CD4-positive, alpha-beta memory T cell (primary cell): ENCODE results near the gene FAM227B. TPM values are rescaled to one million over a fixed set of nuclear protein-coding genes. Genes with fewer than 3 reads are reported as not detected.

Source experiments
- CTCF ChIA-PET: fragments of 350-600 bp; sonication (Branson Sonifier 250); formaldehyde crosslinking; loops from one replicate; lab custom pipeline; 2021; ENCODE audit warnings: inconsistent platforms; ENCODE audit not compliant: partially characterized antibody; lab: Charles Lee
- POLR2A ChIA-PET: fragments of 350-600 bp; sonication (Branson Sonifier 250); formaldehyde crosslinking; loops from one replicate; lab custom pipeline; 2021; ENCODE audit not compliant: partially characterized antibody; lab: Charles Lee
- DNase-seq, 5 donors: peaks; one replicate each; pipeline versions ENCODE4 v3.0.0 to v3.0.0-alpha.2; 2020 to 2022; ENCODE audit warnings: mixed read lengths in 1 of 5
- H3K27ac ChIP-seq: one replicate; pipeline ENCODE4 v1.7.0; 2013; ENCODE audit warnings: low read depth, low read length
- H3K27me3 ChIP-seq: 2 replicates; pipeline ENCODE4 v1.7.0; 2013; ENCODE audit warnings: mild to moderate bottlenecking, low read length, moderate library complexity; ENCODE audit not compliant: insufficient read depth
- H3K36me3 ChIP-seq: 2 replicates; pipeline ENCODE4 v1.7.0; 2013; ENCODE audit warnings: mild to moderate bottlenecking, low read length, moderate library complexity; ENCODE audit not compliant: insufficient read depth
- H3K4me1 ChIP-seq: 2 replicates; pipeline ENCODE4 v1.7.0; 2013; ENCODE audit warnings: mild to moderate bottlenecking, low read length, moderate library complexity; ENCODE audit not compliant: insufficient read depth
- H3K4me3 ChIP-seq, 2 donors: one replicate each; pipeline ENCODE4 v1.7.0; 2013; ENCODE audit warnings: low read length in 2 of 2, mild to moderate bottlenecking in 1 of 2
- H3K9me3 ChIP-seq, 2 donors: one replicate each; pipeline ENCODE4 v1.7.0; 2013; ENCODE audit warnings: low read length in 2 of 2, control low read depth in 1 of 2; ENCODE audit not compliant: control insufficient read depth in 1 of 2
- H3K27ac Mint-ChIP-seq, 7 donors: one replicate each; pipeline ENCODE4 v1.8.0; 2020 to 2021; ENCODE audit warnings: mixed read lengths in 7 of 7, mild to moderate bottlenecking in 6 of 7, inconsistent platforms in 3 of 7, moderate library complexity in 3 of 7
- H3K27me3 Mint-ChIP-seq, 2 donors: one replicate each; pipeline ENCODE4 v1.8.0; 2020 to 2021; ENCODE audit warnings: mixed read lengths in 2 of 2
- H3K36me3 Mint-ChIP-seq, 2 donors: one replicate each; pipeline ENCODE4 v1.8.0; 2020 to 2021; ENCODE audit warnings: mixed read lengths in 2 of 2, inconsistent platforms in 1 of 2, mild to moderate bottlenecking in 1 of 2
- H3K4me1 Mint-ChIP-seq, 4 donors: one replicate each; pipeline ENCODE4 v1.8.0; 2020 to 2021; ENCODE audit warnings: mixed read lengths in 4 of 4, mild to moderate bottlenecking in 1 of 4
- H3K4me3 Mint-ChIP-seq, 8 donors: one replicate each; pipeline ENCODE4 v1.8.0; 2020 to 2021; ENCODE audit warnings: mixed read lengths in 8 of 8, mild to moderate bottlenecking in 7 of 8, moderate library complexity in 6 of 8, inconsistent platforms in 3 of 8
- H3K9me3 Mint-ChIP-seq, 8 donors: one replicate each; pipeline ENCODE4 v1.8.0; 2020 to 2021; ENCODE audit warnings: mixed read lengths in 8 of 8, mild to moderate bottlenecking in 5 of 8, inconsistent platforms in 3 of 8, moderate library complexity in 1 of 8
- intact Hi-C: fragments of 100-400 bp; cut with micrococcal nuclease; formaldehyde crosslinking; loops from one replicate; pipeline ENCODE4 v1.15.1; 2023
- polyA plus RNA-seq, 2 donors: library from polyadenylated mRNA; unstranded; fragments of 300-500 nt; fragmentation: Illumina TruSeq; gene quantifications; one replicate each; pipeline ENCODE4 v1.2.3, GENCODE V29; 2021
- total RNA-seq, 2 experiments: library from RNA; stranded (reverse); gene quantifications; one replicate each; pipeline ENCODE4 v1.2.3, GENCODE V29; 2021

The FAM227B gene
- total and polyA plus RNA-seq, 4 experiments from 2014 or later = 11.5 to 18.4 (median 13.2) TPM

DNA sequence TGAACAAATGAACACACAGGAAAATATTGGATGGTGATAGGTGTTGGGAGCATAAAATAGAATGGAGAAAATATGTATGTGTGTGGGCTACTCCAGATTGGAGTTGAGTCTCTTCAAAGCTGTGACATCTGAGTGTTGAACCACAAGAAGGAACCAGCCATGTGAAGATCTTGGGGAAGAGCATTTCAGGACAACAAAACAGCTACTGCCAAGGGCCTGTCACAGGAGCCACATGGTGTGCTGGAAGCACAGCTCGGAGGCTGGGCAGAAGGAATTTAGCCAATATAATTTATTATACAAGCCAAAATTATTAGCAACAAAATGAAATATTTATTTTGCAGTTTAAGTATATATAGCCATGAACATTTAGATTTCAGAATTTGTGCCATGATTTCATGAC, 305.9 kb downstream of the FAM227B start:
- no peak overlapping the region for H3K27ac ChIP-seq
- DNase-seq = no peak
- ChIA-PET POLR2A (no interaction called here), CTCF (no interaction called here)
- no peaks in the 10 kb centered on the region for H3K27me3 ChIP-seq
- Mint-ChIP-seq H3K27ac (no peak overlapping the region), H3K4me1 (peaks cover 0 to 15% (median 5%) of the 10 kb centered on the region in 4 donors), H3K9me3 (peaks cover 0 to 3% (median 0%) of the 10 kb centered on the region in 8 donors), H3K4me3 (no peak overlapping the region), H3K36me3 (peaks cover 60 to 73% of the 10 kb centered on the region in 2 donors), H3K27me3 (no peaks in the 10 kb centered on the region)
- H3K4me3 ChIP-seq = no peak overlapping the region
- intact Hi-C loops = no loop called here
- no peaks in the 10 kb centered on the region for H3K36me3 ChIP-seq
- no peaks in the 10 kb centered on the region for H3K9me3 ChIP-seq
- H3K4me1 ChIP-seq = no peaks in the 10 kb centered on the region

DNA sequence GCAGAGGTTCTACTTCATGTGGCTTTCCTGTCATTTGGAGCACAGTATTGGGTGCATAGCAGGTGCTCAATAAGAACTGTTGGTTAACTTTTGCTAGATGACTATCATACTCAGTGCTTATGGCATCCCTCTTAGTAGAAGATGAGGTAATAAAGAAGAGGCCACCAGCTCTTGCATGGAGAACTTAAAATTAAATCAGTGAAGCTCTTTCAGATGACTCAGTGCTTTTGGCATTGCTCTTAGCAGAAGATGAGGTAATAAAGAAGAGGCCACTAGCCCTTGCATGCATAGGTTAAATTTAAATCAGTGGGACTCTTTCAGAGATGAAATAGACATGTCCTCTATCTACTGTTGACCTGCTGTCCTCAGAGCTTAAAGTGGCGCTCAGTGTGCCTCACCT, 307.0 kb downstream of the FAM227B start:
- Histone ChIP-seq H3K27ac (no peak overlapping the region), H3K9me3 (no peaks in the 10 kb centered on the region), H3K4me3 (no peak overlapping the region), H3K36me3 (peaks cover 3% of the 10 kb centered on the region), H3K4me1 (no peaks in the 10 kb centered on the region), H3K27me3 (no peaks in the 10 kb centered on the region)
- Mint-ChIP-seq H3K4me1 (peaks cover 0 to 15% (median 5%) of the 10 kb centered on the region in 4 donors), H3K27ac (no peak overlapping the region), H3K9me3 (peaks cover 0 to 3% (median 0%) of the 10 kb centered on the region in 8 donors), H3K4me3 (no peak overlapping the region), H3K36me3 (peaks cover 53 to 67% of the 10 kb centered on the region in 2 donors), H3K27me3 (no peaks in the 10 kb centered on the region)
- ChIA-PET POLR2A (no interaction called here), CTCF (no interaction called here)
- intact Hi-C loops = no loop called here
- no peak for DNase-seq

DNA sequence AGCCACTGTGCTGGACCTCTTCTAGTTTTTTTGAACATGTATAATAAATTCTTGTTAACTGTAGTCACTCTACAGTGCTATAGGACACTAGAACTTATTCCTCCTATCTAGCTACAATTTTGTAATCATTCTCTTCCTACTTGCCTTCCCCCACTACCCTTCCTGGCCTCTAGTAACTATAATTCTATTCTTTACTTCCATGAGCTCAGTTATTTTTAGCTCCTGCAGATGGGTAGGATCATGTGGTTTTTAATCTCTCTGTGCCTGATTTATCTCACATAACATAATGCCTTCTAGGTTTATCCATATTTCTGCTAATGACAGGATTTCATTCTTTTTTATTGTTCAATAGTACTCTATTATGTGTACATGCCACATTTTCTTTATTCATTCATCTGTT, 310.7 kb downstream of the FAM227B start:
- peaks cover 63 to 79% of the 10 kb centered on the region in 2 donors for H3K36me3 Mint-ChIP-seq
- H3K36me3 ChIP-seq = peaks cover 8% of the 10 kb centered on the region
- H3K9me3 ChIP-seq = no peaks in the 10 kb centered on the region
- no peak for DNase-seq
- no peak overlapping the region for H3K4me3 Mint-ChIP-seq
- no peak overlapping the region for H3K27ac ChIP-seq
- no peaks in the 10 kb centered on the region for H3K27me3 Mint-ChIP-seq
- ChIA-PET POLR2A (no interaction called here), CTCF (no interaction called here)
- H3K4me1 ChIP-seq = no peaks in the 10 kb centered on the region
- H3K27me3 ChIP-seq = no peaks in the 10 kb centered on the region
- peak overlapping the region in 1 of 7 donors; percentile 19 for H3K27ac Mint-ChIP-seq
- intact Hi-C loops = no loop called here
- no peaks in the 10 kb centered on the region for H3K9me3 Mint-ChIP-seq
- H3K4me1 Mint-ChIP-seq = peaks cover 0 to 15% (median 7%) of the 10 kb centered on the region in 4 donors
- no peak overlapping the region for H3K4me3 ChIP-seq

DNA sequence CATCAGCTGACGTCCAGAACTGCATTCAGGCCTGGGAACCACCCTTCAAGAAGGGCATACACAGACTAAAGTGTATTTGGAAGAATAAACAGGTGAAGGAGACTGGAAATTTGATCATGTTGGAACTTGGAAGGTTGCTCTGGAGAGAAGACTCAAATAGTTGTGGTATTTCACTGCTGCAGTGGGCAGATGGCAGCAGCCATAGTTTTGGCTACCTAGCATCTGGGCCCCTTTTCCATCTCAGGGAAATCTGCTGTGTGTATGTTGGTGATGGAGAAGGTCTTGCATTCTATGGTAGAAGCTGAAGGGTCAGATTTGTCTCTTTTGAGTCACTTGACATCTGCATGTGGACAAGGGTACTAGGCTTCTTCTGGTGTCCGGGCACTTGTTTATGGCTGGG, 311.9 kb downstream of the FAM227B start:
- Histone ChIP-seq H3K4me1 (no peaks in the 10 kb centered on the region), H3K4me3 (no peak overlapping the region), H3K36me3 (peaks cover 8% of the 10 kb centered on the region), H3K9me3 (no peaks in the 10 kb centered on the region), H3K27ac (no peak overlapping the region), H3K27me3 (no peaks in the 10 kb centered on the region)
- Mint-ChIP-seq H3K27me3 (no peaks in the 10 kb centered on the region), H3K9me3 (no peaks in the 10 kb centered on the region), H3K4me3 (no peak overlapping the region), H3K27ac (no peak overlapping the region), H3K4me1 (peaks cover 0 to 13% (median 7%) of the 10 kb centered on the region in 4 donors), H3K36me3 (peaks cover 68 to 80% of the 10 kb centered on the region in 2 donors)
- POLR2A ChIA-PET = no interaction called here
- no peak for DNase-seq
- intact Hi-C loops = no loop called here
- CTCF ChIA-PET = no interaction called here

DNA sequence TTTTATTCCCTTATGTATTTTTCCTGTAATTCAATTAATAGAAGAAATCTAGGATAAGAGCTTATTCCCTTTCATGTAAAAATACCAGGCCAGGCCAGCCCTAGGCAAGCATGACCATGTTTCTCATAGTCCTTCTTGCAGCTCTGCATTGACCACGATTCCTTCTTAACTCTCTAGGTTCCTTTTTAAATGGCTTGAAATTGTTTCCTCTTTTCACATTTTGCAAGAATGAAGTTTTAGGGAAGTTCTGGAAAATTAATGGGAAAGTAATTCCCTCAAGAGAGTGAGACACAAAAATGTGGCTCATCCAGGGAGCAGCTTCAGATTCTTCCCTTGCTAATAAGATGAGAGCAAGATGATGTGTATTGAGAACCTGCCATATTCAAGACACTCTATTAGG, 314.1 kb downstream of the FAM227B start:
- DNase-seq = no peak
- Histone ChIP-seq H3K4me3 (no peak overlapping the region), H3K27ac (no peak overlapping the region), H3K4me1 (no peaks in the 10 kb centered on the region), H3K9me3 (no peaks in the 10 kb centered on the region), H3K27me3 (no peaks in the 10 kb centered on the region), H3K36me3 (peaks cover 8% of the 10 kb centered on the region)
- Mint-ChIP-seq H3K9me3 (peaks cover 0 to 1% (median 0%) of the 10 kb centered on the region in 8 donors), H3K4me1 (peaks cover 0 to 10% (median 5%) of the 10 kb centered on the region in 4 donors), H3K36me3 (peaks cover 63 to 74% of the 10 kb centered on the region in 2 donors), H3K27me3 (no peaks in the 10 kb centered on the region), H3K4me3 (no peak overlapping the region), H3K27ac (no peak overlapping the region)
- POLR2A ChIA-PET = no interaction called here
- CTCF ChIA-PET = interaction anchor here (0.6 kb wide), 1 partner anchor 317 kb away, joined by 3 read pairs; no protein-coding TSS in a partner anchor
- intact Hi-C loops = no loop called here

DNA sequence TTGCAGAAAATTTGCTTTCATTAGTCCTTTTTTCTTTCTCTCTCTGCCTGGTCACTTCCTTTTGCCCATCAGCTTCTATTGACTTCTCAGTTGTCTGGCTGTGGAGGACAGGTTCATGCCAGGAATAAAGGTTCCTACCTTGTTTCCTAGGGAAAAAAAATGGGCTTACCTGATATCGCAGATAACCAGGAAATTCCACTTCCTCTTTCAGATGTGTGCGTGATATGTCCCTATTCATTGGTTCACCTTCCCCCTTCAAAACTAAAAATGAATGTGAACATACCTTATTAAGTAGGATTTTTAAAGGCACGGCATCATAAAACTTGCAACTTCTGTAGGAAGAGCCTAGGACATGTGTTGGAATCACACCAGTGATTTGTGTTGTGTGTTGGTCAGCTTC, 317.6 kb downstream of the FAM227B start:
- peaks cover 63 to 78% of the 10 kb centered on the region in 2 donors for H3K36me3 Mint-ChIP-seq
- no peaks in the 10 kb centered on the region for H3K27me3 Mint-ChIP-seq

DNA sequence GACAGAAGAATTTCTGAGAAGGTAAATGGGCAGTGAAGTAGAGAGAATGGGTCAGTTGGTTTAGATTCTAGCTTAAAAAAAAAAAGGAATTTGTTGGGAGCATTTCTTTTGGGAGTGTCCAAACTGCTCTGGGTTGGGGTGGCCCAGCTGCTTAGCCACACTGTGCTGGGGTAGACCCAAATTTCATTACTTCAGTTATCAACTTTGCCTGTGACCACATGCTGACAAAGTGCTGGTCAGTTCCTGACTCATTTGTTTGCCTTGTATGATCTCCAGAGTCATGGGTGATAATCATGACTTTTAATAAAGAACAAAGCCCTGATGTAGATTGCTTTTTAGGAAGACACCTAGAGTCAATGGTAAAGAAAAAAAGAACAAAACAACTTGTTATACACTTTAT, 319.1 kb downstream of the FAM227B start:
- no peak overlapping the region for H3K27ac ChIP-seq
- no peak for DNase-seq
- H3K9me3 ChIP-seq = no peaks in the 10 kb centered on the region
- no peaks in the 10 kb centered on the region for H3K4me1 ChIP-seq
- ChIA-PET CTCF (interaction anchor here (0.6 kb wide), 1 partner anchor 241 kb away, joined by 3 read pairs; no protein-coding TSS in a partner anchor), POLR2A (no interaction called here)
- no peak overlapping the region for H3K27ac Mint-ChIP-seq
- no peaks in the 10 kb centered on the region for H3K36me3 ChIP-seq
- H3K4me3 ChIP-seq = no peak overlapping the region
- peak overlapping the region in 1 of 8 donors; percentile 17 for H3K4me3 Mint-ChIP-seq
- intact Hi-C loops = no loop called here
- peaks cover 21 to 30% (median 26%) of the 10 kb centered on the region in 4 donors for H3K4me1 Mint-ChIP-seq
- H3K27me3 ChIP-seq = no peaks in the 10 kb centered on the region
- H3K9me3 Mint-ChIP-seq = peaks cover 0 to 3% (median 0%) of the 10 kb centered on the region in 8 donors
- H3K27me3 Mint-ChIP-seq = no peaks in the 10 kb centered on the region
- H3K36me3 Mint-ChIP-seq = peaks cover 64 to 83% of the 10 kb centered on the region in 2 donors

More for the DNA sequence above, 317.6 kb downstream of the FAM227B start:
- intact Hi-C loops = no loop called here
- H3K27ac Mint-ChIP-seq = no peak overlapping the region
- no peak overlapping the region for H3K4me3 Mint-ChIP-seq
- Histone ChIP-seq H3K27me3 (no peaks in the 10 kb centered on the region), H3K4me3 (no peak overlapping the region), H3K9me3 (no peaks in the 10 kb centered on the region), H3K36me3 (no peaks in the 10 kb centered on the region), H3K4me1 (no peaks in the 10 kb centered on the region), H3K27ac (no peak overlapping the region)
- DNase-seq = no peak
- H3K4me1 Mint-ChIP-seq = peaks cover 17 to 19% (median 18%) of the 10 kb centered on the region in 4 donors
- ChIA-PET CTCF (no interaction called here), POLR2A (interaction anchor here (1.0 kb wide), 1 partner anchor 9 kb away, joined by 5 read pairs; no protein-coding TSS in a partner anchor)
- H3K9me3 Mint-ChIP-seq = peaks cover 0 to 3% (median 0%) of the 10 kb centered on the region in 8 donors
